NCI-H524 treated with DMSO at 0.1 percent for 48 hours (cell line): ENCODE data around the gene AFAP1L1.

Experiments
- DNase-seq: peaks from one replicate; lab custom pipeline; 2025; lab: John Stamatoyannopoulos, UW

AFAP1L1 gene

GRCh38 chr5:149349382-149349781, 77.7 kb downstream of the AFAP1L1 start:
- DNase-seq = no peak

GRCh38 chr5:149352169-149352568, 80.5 kb downstream of the AFAP1L1 start:
- DNase-seq = no peak

DNA sequence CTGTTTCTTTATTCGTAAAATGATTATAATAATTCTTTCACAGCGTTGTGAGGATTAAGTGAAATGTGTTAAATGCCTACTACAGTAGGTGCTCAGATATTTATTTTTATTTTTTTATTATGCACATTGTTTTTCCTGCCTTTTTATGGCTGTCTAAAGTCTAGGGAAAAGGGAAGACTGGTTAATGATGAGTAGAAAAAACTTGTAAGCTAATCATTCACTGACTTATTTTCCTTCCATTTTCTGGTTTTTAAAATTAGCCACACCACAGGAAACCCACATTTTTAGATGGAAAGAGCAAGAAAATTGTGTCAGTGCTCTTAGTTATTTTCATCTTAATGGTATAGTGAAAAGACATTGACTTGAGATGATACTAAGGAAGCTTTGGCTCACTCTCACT, 82.3 kb downstream of the AFAP1L1 start:
- no peak for DNase-seq

DNA sequence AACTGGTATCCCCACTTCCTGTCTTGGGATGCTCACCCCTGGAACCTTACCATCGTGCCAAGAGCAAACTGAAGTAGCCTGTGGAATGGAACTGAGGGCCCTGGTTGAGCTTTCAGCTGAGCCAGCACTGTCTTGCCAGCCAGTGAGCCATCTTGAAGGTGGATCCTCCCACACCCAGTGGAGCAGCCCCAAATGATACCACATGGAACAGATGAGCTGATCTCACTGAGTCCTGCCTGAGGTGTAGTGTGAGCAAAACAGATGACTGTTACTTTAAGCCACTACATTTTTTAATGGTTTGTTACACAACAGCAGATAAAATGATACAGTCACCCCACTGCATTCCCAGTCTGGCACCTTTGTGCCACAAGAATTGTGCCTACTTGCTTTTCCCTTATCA, 84.0 kb downstream of the AFAP1L1 start:
- no peak for DNase-seq

DNA sequence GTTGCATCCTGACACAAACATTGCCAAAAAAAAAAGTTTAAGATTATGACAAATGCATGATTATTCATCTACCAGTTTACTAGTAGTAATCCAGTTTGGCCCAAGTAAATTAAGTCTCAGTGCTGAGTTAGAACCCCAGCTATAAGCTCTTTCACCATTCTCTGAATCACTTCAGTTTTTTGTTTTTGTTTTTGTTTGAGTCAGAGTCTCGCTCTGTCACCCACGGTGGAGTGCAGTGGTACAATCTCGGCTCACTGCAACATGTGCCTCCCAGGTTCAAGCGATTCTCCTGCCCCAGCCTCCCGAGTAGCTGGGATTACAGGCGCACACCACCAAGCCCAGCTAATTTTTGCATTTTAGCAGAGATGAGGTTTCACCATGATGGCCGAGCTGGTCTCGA, 84.7 kb downstream of the AFAP1L1 start:
- no peak for DNase-seq

- DNase-seq = peak; percentile 92
Measured at GRCh38 chr5:149357370-149358293, 86.0 kb downstream of the AFAP1L1 start, which contains the start of gene PCYOX1L. TSS of gene PCYOX1L (plus strand) at chr5:149358046. CDS start at chr5:149358069, 23 bp downstream.

GRCh38 chr5:149358294-149358651, 86.6 kb downstream of the AFAP1L1 start:
- no peak for DNase-seq

GRCh38 chr5:149358868-149359495, 87.3 kb downstream of the AFAP1L1 start:
- DNase-seq = no peak

DNA sequence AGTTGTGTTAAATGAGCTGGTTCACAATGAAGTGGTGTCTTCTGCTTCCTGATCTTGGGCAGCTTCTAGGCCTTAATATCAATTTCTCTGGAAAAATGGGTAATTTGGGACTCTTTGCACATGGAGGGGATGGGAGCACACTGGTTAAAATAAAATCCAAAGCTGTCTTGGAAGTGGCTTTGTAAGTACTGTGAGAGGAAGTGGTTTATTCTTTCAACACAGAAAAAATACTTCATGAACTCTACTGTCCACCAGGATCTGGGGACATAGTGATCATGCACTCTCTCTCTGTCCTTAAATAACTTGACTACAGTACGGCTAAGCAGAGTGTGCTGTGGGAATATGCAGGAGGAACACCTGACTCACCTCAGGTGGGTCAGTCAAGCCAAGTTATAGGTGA, 88.6 kb downstream of the AFAP1L1 start:
- DNase-seq = no peak

- no peak for DNase-seq
Measured at GRCh38 chr5:149362541-149362940, 90.9 kb downstream of the AFAP1L1 start.

DNA sequence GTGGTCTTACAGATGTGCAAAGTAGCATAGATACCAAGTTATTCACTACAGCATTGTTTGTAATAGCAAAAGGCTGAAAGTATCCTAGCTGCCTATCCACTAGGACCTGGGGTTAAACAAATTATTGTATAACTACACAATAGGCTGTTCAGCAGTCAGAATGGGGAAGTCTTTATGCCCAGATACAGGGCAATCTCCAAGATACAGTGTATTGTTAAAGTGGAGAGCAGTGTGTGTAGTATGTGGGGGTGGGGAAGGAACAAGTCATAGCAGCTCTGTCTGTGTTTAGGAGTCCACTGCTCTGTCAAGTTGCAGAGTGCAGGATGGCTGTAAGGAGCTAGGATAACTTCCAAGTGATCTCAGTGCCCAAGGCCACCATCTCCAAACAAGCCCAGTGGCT, 91.7 kb downstream of the AFAP1L1 start:
- no peak for DNase-seq

- no peak for DNase-seq
Measured at GRCh38 chr5:149363936-149364335, 92.3 kb downstream of the AFAP1L1 start.

DNA sequence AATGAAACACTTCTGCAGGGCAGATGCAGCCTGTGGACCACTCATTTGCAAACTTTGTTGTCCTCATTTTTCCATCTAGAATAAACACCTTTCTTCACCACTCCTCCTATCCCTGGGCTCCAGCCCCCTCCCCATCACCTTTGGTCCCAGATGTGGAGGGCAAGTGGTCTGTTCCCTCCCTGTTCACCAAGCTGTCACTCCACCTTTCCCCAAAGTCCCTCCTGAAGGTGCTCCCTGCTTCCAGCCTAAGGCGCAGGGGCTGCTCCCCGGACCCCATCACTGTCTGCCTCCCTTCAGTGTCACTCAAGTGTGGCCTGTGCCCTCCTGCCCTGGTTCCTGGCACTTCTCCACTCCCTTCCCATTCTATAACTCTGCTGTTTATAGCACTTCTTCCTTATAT, 93.1 kb downstream of the AFAP1L1 start:
- no peak for DNase-seq

- DNase-seq = no peak
Measured at GRCh38 chr5:149365418-149365817, 93.8 kb downstream of the AFAP1L1 start.

DNA sequence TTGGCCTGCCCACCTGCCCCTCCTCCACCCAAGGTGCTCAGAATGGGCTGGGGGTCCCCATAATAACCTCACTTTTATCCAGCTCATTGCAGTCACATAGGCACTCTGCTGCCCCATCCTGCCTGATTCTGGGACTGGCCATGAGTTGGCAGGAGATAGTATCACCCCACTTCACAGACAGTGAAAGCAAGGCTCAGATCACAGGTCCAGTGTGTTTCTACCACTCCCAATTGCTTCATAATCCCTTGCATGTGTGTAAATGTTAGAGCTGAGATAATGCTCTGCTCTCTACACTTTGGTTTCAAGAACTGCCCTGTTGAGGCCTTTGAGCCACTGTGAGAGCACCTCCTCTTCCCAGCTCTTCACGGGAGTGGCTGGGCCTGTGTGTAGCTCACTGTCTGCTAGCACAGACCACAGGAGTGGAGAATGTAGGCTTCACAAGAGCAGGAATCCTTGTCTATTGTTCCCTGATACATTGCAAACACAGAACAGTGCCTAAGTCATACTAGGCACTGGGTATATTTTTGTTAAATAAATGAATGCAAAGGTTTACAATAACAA, 94.6 kb downstream of the AFAP1L1 start:
- no peak for DNase-seq

GRCh38 chr5:149367249-149367971, 95.8 kb downstream of the AFAP1L1 start:
- peak; percentile 22 for DNase-seq

GRCh38 chr5:149367972-149368645, 96.5 kb downstream of the AFAP1L1 start:
- no peak for DNase-seq

DNA sequence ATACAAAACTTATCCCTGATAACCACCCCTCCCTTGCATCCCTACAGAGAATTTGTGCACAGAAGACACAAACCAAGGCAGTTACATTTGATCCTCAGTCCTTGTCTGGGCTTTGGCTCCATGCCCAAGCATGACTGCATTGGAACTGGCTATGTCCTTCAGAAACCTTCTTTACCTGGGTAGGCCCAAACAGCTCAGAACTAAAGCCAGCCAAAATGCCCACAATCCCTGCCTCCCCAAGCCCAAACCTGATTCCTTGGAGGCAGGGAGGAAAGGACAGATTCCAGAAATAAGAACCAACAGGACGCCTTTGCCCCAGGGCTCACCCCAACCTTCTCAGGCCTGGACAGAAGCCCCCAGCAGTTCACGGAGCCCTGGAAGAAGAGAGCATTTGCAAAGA, 99.2 kb downstream of the AFAP1L1 start:
- no peak for DNase-seq

DNA sequence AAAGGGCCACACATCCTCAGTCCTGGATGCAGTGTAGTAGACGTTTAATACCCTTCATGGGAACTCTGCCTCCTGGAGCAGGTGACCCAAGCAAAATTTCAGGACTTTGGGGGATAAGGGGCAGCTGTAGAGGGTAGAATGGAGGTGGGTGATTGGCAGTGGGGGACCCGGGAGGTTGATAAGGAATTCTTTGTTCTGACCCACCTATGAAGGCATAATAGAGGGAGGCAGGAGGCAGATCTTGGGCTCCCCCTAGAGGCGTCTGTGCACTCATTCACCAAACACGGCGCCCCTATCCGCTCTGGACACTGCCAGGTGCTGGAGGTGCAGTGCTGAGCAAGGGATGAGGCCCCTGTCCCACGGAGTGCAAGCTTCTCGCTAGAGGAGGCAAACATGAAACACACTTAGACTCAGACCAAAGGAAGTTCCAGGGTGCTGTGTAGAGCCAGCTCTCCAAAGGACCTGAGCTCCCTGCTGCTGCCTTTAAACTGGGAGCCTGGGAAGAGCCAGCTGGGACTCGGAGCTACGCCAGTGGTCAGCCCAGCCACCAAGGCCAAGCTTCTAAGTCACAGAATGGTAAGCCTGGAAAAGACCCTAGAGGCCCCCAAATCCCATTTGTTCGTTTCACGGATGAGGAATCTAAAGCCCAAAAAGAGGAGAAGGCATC, 99.8 kb downstream of the AFAP1L1 start:
- DNase-seq = no peak

DNA sequence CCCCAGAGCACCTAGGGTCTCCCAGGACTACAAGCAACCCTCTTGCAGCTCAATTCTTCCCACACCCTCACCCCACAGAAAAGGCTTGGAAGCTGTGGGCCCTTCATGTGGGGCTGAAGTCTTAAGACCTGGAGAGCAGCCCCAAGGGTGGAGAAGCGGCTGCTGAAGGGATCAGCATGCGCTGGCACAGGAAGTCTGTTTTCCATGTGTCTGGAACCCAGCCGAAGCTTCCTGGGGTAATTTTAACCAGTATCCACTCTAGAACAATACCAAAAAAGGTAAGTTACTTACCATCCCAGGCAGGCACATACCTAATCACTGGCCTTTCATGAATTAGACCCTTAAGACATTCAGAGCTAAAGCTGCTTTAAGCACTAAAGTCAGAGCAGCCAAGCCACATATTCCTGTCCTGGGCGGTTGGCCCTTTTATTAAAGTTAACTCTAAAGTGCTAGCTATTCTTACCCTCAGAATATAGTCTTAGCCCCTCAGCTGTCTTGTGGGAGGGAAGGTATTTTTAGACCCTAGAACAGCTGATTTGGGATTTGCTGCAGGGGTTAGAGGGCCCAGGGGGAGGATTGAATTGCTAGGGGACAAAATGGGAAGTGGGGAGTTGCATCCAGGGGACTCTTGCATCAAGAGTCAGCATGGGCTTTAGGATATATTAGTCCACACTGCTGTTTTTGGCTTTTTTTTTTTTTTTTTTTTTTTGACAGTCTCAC, 100.6 kb downstream of the AFAP1L1 start:
- no peak for DNase-seq

DNA sequence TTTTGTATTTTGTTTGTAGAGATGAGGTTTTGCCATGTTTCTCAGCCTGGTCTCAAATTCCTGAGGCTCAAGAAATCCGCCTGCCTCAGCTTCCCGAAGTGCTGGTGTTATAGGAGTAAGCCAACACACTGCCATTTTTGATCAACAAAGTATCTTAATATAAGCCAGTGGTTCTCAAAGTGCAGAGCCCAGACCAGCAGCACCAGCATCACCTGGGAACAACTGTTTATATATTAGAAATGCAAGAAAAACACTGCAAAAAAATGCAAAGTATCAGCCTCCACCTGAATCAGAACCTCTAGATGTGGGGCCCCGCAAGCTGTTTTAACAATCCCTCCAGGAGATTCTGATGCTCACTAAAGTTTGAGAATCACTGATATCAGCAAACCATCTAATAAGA, 101.3 kb downstream of the AFAP1L1 start:
- no peak for DNase-seq
